Endothelial cell of hepatic sinusoid (primary cell): ENCODE measurements around the gene EXOC6B.

Experiments used
- in situ Hi-C: cut with HindIII; loops from 2 replicates; pipeline ENCODE4 v1.10.0; 2017; ENCODE audit warnings: low sequenced_read_pairs

The EXOC6B gene

DNA sequence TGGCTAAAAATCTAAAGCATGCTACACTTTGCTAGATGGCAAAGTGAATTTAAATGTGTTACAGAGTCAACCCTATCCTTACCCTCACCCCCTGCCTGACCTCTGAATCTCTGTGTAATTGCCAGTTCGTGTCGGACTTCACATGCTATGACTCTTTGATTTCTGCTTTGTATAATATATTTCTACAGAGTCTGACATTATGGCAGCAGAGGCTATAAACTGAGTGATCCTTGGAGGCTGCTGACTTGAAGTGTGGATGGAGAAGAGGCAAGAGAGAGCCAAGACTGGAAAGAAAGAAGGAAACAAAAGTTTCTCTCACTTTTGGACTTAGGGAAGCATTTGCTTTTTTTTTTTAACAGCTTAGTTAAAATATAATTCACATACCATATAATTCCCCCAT lies 588.3 kb downstream of the EXOC6B start:
- in situ Hi-C loops, result no loop called here

DNA sequence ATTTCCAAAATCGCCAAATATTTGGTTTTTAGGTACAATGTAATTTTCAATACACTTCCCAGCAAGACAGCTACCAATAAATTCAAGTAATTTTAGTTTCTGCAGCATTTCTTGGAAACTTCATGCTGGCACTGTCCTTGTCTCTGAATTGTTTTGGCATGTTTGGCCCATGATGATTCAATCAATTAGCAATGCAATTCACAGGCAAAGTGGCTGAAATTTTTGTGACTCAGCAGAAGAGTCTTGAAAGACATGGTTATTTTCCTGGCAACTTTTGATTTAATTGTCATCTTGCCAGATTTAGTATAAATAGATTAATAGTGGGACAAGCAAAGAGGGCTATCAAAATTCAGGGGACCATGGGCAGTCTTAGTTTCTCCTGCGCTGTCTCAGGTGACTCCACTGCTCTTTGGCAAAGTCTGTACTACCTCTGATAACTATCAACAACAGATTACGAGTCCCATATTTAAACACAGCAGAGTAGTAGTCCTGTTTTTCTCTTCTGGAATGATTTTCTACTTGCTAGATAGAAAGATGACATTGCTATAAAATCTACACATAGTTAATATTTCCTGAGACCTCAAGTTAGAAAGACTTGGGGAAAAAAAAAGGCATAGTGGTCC lies 589.3 kb downstream of the EXOC6B start:
- in situ Hi-C loops, result no loop called here

GRCh38 chr2:72235497-72236415 lies 590.1 kb downstream of the EXOC6B start:
- in situ Hi-C loops, result no loop called here

DNA sequence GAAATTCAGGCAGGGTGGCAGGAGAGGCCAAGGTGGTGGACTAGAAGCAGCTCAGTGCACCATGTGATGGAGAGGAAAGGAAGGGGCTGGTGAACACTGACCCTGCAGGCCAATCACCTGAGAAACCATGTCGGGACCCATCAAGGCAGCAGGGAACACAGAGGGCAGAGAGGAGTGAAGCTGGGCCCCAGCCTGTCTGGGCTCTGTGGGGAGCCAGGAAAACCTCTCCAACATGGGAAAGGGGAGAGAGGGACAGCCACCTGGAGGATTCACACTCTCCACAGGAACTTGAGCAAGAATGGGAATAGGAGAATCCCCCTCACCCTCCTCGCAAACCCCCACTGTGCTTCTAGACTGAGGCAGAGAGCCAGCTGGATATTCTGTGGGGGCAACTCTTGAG lies 592.6 kb downstream of the EXOC6B start:
- in situ Hi-C loops, result no loop called here

- in situ Hi-C loops, result no loop called here
These were observed 602.8 kb downstream of the EXOC6B start for GRCh38 chr2:72222829-72223564.

DNA sequence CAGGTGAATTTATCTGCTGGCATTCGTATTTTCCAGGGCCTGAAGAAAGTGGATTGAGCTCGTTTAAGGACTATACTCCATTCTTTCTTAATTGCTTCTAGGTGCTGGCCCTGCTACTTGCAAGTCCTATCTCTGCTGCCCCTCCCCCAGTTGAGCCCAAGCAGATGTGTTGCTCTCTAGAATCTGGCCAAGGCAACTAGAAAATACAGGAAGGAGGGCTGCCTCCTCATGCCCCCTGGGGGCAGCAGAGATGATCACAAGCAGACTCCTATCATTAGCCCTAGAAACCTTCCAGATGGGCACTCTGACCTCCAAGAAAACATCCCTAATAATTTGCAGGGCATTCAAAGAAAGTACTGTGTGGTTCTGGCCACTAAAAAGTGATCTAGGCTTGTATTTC lies 605.7 kb downstream of the EXOC6B start:
- in situ Hi-C loops, result no loop called here

- in situ Hi-C loops, result no loop called here
These were observed 611.2 kb downstream of the EXOC6B start for GRCh38 chr2:72214429-72215143.

DNA sequence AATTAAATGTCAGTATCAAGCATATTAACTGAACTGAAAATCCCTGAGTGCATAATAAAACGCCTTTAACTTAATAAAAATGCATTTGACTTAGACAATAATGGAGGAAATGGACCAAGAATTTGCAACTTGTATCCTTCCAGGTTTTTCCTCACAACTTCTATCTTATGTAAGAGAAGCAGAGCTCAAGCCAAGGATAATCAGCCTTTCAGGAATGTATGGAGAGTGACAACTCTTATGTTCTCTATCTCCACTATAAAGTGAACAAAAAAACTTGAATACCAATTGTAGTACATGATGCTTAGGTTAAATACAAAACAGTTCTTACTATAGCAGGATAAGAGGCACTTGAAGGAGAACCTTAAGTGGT lies 613.4 kb downstream of the EXOC6B start:
- in situ Hi-C loops, result no loop called here

GRCh38 chr2:72211777-72212485 lies 613.9 kb downstream of the EXOC6B start:
- in situ Hi-C loops, result no loop called here

DNA sequence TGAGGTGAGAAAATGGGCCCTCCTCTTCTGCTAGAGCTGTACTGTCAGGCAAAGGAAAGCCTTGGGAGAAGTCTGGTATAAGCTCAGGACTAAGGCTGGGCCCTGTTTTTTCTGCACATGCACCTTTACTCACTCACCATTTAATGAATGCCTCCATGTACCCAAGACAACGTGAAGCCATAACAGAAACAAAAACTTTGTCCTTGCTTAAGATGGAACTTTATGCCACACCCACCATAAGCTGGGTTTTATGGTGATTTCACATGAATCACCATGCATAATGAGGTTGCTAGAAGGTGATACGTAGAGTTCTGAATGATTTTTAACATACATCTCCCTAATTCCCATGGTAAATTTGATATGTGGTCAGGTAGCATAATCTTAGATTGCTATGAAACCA lies 614.5 kb downstream of the EXOC6B start:
- in situ Hi-C loops, result no loop called here

DNA sequence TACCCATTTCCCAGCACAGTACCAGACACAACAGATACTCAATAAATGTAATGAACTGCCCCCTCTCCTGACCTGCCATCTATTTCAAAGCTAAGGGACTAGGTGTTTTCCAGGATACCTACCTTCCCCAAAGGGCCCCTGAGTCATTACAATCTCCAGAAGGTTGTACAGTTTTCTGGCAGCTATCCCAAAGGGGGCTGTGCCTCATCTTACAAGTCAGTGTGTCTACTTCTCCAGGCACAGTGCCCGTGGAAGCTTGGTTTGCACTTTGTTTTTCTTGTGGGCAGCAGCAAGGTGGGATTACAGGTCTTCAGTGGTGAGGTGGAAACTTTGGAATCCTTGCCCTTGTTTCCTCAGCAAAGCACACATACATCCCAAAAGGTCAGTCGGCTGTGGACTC lies 615.4 kb downstream of the EXOC6B start:
- in situ Hi-C loops, result no loop called here

GRCh38 chr2:72208225-72208624 lies 617.6 kb downstream of the EXOC6B start:
- in situ Hi-C loops, result no loop called here

- in situ Hi-C loops, result no loop called here
These were observed 618.5 kb downstream of the EXOC6B start for GRCh38 chr2:72207334-72207733.

DNA sequence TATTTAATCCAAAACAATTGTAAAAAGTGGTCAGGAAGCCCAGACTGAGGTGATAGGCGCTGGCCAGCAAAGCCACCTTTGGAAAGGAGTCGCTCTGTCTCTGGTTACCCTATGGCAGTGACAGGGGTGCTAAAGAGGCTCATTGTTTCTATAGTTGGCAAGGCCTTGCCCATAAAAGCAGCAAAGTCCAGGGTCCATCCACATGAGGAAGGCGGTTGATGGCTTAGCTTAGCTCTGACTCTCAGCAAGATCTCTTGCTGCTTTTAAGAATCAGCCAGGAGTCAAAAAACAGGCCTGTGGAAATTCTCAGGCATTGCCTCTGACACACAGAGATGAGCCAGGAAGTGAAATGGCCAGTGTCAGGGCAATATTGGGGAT lies 620.3 kb downstream of the EXOC6B start:
- in situ Hi-C loops, result no loop called here

DNA sequence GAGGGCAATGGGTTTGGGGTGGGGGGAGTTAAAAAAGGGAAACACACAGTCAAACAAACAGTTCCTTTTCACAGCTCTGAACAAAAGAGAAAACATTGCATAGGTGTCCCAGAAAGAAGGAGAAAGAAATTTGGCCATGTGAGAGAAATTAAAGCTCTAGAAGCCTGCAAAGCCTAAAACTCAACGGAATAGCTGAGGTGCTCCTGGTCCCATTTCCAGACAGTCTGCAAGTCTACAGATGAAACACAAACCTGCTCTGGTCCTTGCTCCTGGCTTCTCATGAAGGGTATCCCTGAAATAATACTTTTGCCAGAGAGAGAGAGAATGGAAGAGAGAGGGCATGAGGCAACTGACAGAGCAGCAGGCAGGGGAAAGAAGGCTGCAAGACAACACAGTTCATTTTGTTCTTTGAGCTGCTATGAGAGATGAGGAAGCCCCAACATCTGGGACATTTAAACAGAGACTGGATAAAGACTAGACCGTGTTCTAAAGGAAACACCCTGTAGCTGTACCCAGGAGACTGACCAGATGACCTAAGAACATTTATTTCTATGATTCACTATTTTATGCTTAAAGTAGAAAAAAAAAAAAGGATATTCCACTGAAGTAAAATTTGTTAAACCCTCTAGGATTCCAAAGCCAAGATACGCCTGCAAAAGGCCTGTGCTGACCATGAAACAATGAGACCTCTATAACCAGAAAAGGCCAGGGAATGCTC lies 620.9 kb downstream of the EXOC6B start:
- in situ Hi-C loops, result no loop called here

DNA sequence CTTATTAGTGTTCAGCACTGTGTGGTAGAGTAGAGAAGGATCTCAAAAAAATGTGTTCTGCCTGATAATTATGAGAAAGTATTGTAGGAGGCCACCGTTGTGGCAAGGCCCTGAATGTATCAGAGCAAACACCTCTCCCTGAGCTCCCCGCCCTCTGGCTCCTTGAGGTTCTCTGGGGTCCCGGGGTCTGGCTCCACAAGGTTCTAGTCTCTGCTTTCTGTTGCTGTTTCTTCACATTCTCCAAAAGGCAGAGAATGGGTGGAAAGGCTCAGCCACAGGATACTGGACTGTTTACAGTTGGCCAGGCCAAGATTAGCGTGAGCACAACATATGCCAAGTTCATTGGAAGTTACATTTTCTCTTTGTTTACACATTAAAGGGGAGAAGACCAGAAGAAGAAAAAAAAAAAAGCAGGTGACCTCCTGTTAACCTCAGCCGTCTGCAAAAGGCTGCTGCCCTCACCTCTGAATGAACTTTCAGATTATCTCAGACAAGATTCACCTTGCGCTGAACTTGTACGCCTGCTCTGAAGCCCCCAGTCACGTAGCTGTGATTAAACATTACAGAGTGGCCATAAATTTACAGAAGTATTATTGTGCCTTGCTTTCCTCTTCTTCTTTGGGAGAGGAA lies 621.6 kb downstream of the EXOC6B start:
- in situ Hi-C loops, result no loop called here

GRCh38 chr2:72198532-72199241 lies 627.1 kb downstream of the EXOC6B start:
- in situ Hi-C loops, result no loop called here

DNA sequence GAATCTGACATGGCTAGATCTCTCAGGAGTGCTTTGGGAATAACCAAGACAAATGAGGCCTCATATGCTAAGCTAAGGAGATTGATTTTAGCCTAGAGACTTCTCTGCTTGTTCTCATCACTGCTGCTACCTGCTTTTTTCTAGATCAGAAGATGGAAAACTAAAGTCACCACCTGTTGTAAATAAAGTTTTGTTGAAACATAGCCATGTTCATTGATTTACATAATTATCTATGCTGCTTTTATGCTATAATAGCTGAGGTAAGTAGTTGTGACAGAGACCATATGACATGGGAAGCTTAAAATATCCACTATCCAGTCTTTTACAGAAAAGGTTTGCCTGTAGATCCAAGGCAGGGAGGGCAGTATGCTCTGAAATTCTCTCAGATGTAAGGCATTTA lies 632.1 kb downstream of the EXOC6B start:
- in situ Hi-C loops, result no loop called here

DNA sequence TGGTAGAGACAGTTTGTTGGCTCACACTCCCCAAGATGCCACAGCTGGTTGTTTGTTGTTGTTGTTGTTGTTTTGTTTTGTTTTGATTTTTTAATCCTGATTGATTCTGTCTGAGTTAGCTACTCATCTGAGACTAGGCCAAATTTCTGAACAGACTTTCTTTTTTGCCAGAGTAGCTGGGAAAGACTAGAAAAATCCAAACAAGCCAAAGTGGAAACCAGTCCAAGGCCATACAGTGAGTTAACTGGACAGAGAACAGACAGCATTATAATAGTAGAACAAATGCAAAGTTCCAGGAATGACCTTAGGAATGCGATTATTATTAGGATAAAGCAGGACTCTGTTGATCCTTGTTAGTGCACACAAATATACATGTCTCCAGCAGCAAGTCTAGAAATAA lies 634.4 kb downstream of the EXOC6B start:
- in situ Hi-C loops, result no loop called here
